IMR-90 (cell line): ENCODE measurements around the gene TTBK2. TPM values are rescaled to one million over a fixed set of nuclear protein-coding genes. Genes with fewer than 3 reads are reported as not detected.

ENCODE experiments used
- ATAC-seq: fragments of 200-7000 bp; cut with Tn5 transposase; 2 replicates; pipeline ENCODE4 v1.9.1; 2020; ENCODE audit warnings: low read depth, mild to moderate bottlenecking, moderate library complexity
- BruUV-seq: library from RNA; stranded (reverse); fragments of 400-500 nt; replicated peaks from 2 replicates; lab custom pipeline; 2021; lab: Mats Ljungman, UMichigan
- CTCF ChIA-PET: fragments of 300-600 bp; formaldehyde crosslinking; extraction: SDS; loops from one replicate; lab custom pipeline; 2021; ENCODE audit warnings: antibody characterized with exemption; lab: Yijun Ruan, JAX
- POLR2A ChIA-PET: fragments of 300-600 bp; sonication (Branson Sonifier 250); formaldehyde crosslinking; loops from one replicate; lab custom pipeline; 2022; ENCODE audit warnings: antibody characterized with exemption; ENCODE audit not compliant: unreplicated experiment; lab: Charles Lee
- DNase-seq: peaks from one replicate; pipeline ENCODE4 v3.0.0; 2013
- H2AFZ ChIP-seq: replicated peaks from 2 replicates; pipeline ENCODE3; 2013; ENCODE audit warnings: low read length, mild to moderate bottlenecking; ENCODE audit not compliant: poor library complexity
- H2AK5ac ChIP-seq: 2 replicates; pipeline ENCODE4 v1.6.1; 2013; ENCODE audit warnings: low read depth, low read length, inconsistent platforms
- H2AK9ac ChIP-seq: replicated peaks from 2 replicates; pipeline ENCODE3; 2013; ENCODE audit warnings: mild to moderate bottlenecking, low read depth, low read length, moderate library complexity; ENCODE audit not compliant: poor library complexity
- H2BK120ac ChIP-seq: 2 replicates; pipeline ENCODE4 v1.6.1; 2013; ENCODE audit warnings: low read depth, low read length, inconsistent platforms
- H2BK15ac ChIP-seq: 3 replicates; pipeline ENCODE4 v1.6.1; 2013; ENCODE audit warnings: low read depth, low read length, inconsistent platforms
- H2BK20ac ChIP-seq: 2 replicates; pipeline ENCODE4 v1.6.1; 2013; ENCODE audit warnings: low read depth, mild to moderate bottlenecking, inconsistent platforms, low read length, moderate library complexity
- H2BK5ac ChIP-seq: 2 replicates; pipeline ENCODE4 v1.6.1; 2013; ENCODE audit warnings: mild to moderate bottlenecking, low read depth, low read length, inconsistent platforms; ENCODE audit not compliant: poor library complexity, severe bottlenecking
- H3K14ac ChIP-seq: replicated peaks from 2 replicates; pipeline ENCODE4 v1.6.1; 2013; ENCODE audit warnings: low read depth, low read length, inconsistent platforms
- H3K18ac ChIP-seq: 2 replicates; pipeline ENCODE4 v1.6.1; 2013; ENCODE audit warnings: low read depth, low read length, control low read depth
- H3K23ac ChIP-seq: 2 replicates; pipeline ENCODE4 v1.6.1; 2013; ENCODE audit warnings: low read depth, low read length, inconsistent platforms
- H3K27ac ChIP-seq: 2 replicates; pipeline ENCODE4 v1.5.1; 2013; ENCODE audit warnings: mild to moderate bottlenecking, control low read depth, low read length; ENCODE audit not compliant: insufficient read depth
- H3K27me3 ChIP-seq: 2 replicates; pipeline ENCODE4 v1.6.1; 2013; ENCODE audit warnings: low read length; ENCODE audit not compliant: control insufficient read depth, insufficient read depth
- H3K36me3 ChIP-seq: 2 replicates; pipeline ENCODE4 v1.6.1; 2013; ENCODE audit warnings: low read length, mixed read lengths; ENCODE audit not compliant: control insufficient read depth, insufficient read depth
- H3K4ac ChIP-seq: 2 replicates; pipeline ENCODE4 v1.6.1; 2013; ENCODE audit warnings: low read depth, low read length, inconsistent platforms
- H3K4me1 ChIP-seq: 2 replicates; pipeline ENCODE4 v1.6.1; 2013; ENCODE audit warnings: low read length, mixed read lengths; ENCODE audit not compliant: control insufficient read depth, insufficient read depth
- H3K4me2 ChIP-seq: 2 replicates; pipeline ENCODE4 v1.6.1; 2013; ENCODE audit warnings: low read depth, mild to moderate bottlenecking, control low read depth, low read length, moderate library complexity
- H3K4me3 ChIP-seq: 2 replicates; pipeline ENCODE4 v1.5.1; 2013; ENCODE audit warnings: low read depth, mild to moderate bottlenecking, control low read depth, low read length, moderate library complexity; ENCODE audit not compliant: insufficient read depth
- H3K56ac ChIP-seq: 2 replicates; pipeline ENCODE4 v1.6.1; 2013; ENCODE audit warnings: low read length, inconsistent platforms; ENCODE audit not compliant: insufficient read depth; ENCODE audit errors: extremely low read depth
- H3K79me1 ChIP-seq, 2 experiments: 2 replicates each; pipeline ENCODE4 v1.6.1; 2013; ENCODE audit warnings: low read length in 2 of 2, inconsistent platforms in 1 of 2, low read depth in 1 of 2
- H3K9ac ChIP-seq: 2 replicates; pipeline ENCODE4 v1.6.1; 2013; ENCODE audit warnings: low read depth, low read length, control low read depth
- H3K9me1 ChIP-seq: 2 replicates; pipeline ENCODE4 v1.6.1; 2013; ENCODE audit warnings: low read length, inconsistent platforms; ENCODE audit not compliant: insufficient read depth
- H3K9me3 ChIP-seq: 2 replicates; pipeline ENCODE4 v1.6.1; 2013; ENCODE audit warnings: low read length; ENCODE audit not compliant: control insufficient read depth, insufficient read depth
- H4K20me1 ChIP-seq: 2 replicates; pipeline ENCODE4 v1.6.1; 2013; ENCODE audit warnings: low read length, inconsistent platforms; ENCODE audit not compliant: insufficient read depth
- H4K5ac ChIP-seq: 2 replicates; pipeline ENCODE4 v1.6.1; 2013; ENCODE audit warnings: mild to moderate bottlenecking, low read depth, low read length, control low read depth
- H4K8ac ChIP-seq, 2 experiments: 2 replicates each; pipeline ENCODE4 v1.6.1; 2013; ENCODE audit warnings: low read depth in 2 of 2, low read length in 2 of 2, control low read depth in 1 of 2, inconsistent platforms in 1 of 2
- H4K91ac ChIP-seq: 2 replicates; pipeline ENCODE4 v1.6.1; 2013; ENCODE audit warnings: low read depth, low read length, inconsistent platforms; ENCODE audit not compliant: insufficient read depth
- CEBPB ChIP-seq: IDR thresholded peaks from 2 replicates; pipeline ENCODE4 v1.6.1; 2012; ENCODE audit warnings: low read depth, low read length, improper control_type of control experiment
- CTCF ChIP-seq: conservative IDR thresholded peaks from 2 replicates; pipeline ENCODE4 v1.5.1; 2012; ENCODE audit warnings: mild to moderate bottlenecking, low read depth, low read length, improper control_type of control experiment
- ELK1 ChIP-seq: fragments of 150-350 bp; IDR thresholded peaks from 2 replicates; pipeline ENCODE4 v1.6.1; 2016; ENCODE audit warnings: low read depth, mild to moderate bottlenecking, low read length, moderate library complexity, borderline replicate concordance
- MAZ ChIP-seq: IDR thresholded peaks from 2 replicates; pipeline ENCODE4 v1.6.1; 2012; ENCODE audit warnings: low read depth, mild to moderate bottlenecking, low read length, improper control_type of control experiment, moderate library complexity, borderline replicate concordance
- POLR2A ChIP-seq: IDR thresholded peaks from 2 replicates; pipeline ENCODE4 v1.6.1; 2012; ENCODE audit warnings: mild to moderate bottlenecking, low read depth, low read length
- RAD21 ChIP-seq: IDR thresholded peaks from 2 replicates; pipeline ENCODE4 v1.6.1; 2012; ENCODE audit warnings: low read length, improper control_type of control experiment
- RCOR1 ChIP-seq: IDR thresholded peaks from 2 replicates; pipeline ENCODE4 v1.6.1; 2012; ENCODE audit warnings: mild to moderate bottlenecking, low read length, improper control_type of control experiment; ENCODE audit not compliant: insufficient replicate concordance
- WGBS, 2 experiments: methylation state at CpG; one replicate each; pipeline versions ENCODE4 v1.1.5 to v1.1.7; 2013; ENCODE audit warnings: missing lambda C conversion rate in 2 of 2; ENCODE audit not compliant: insufficient read length in 1 of 2; ENCODE audit errors: extremely low coverage in 2 of 2; 5-methylcytosine and 5-hydroxymethylcytosine counted together
- dilution Hi-C: fragments of 300-500 bp; cut with HindIII; formaldehyde crosslinking; loops from one replicate; pipeline ENCODE4 v1.14.3; 2018; ENCODE audit warnings: low sequenced_read_pairs; ENCODE audit not compliant: unreplicated experiment
- in situ Hi-C: fragments of 300-500 bp; cut with MboI; formaldehyde crosslinking; loops from 3 replicates; pipeline ENCODE4 v1.14.3; 2019; ENCODE audit warnings: low sequenced_read_pairs, inconsistent platforms, mixed read lengths
- intact Hi-C: fragments of 100-400 bp; cut with micrococcal nuclease; formaldehyde crosslinking; loops from 2 replicates; pipeline ENCODE4 v1.10.0; 2022
- polyA plus RNA-seq, 3 experiments: library from polyadenylated mRNA; depleted of rRNA; stranded (reverse); fragments of >200 nt; gene quantifications; 2 replicates each; pipeline ENCODE4 v1.2.3, GENCODE V29; 2012; ENCODE audit warnings: low replicate concordance in 1 of 3
- total RNA-seq: library from RNA; depleted of rRNA; stranded (reverse); fragments of >200 nt; gene quantifications from 2 replicates; pipeline ENCODE4 v1.2.3, GENCODE V29; 2012

The TTBK2 gene
- total and polyA plus RNA-seq, 2 of the 4 experiments (the other 2 are of a cell fraction), result 2.4 to 3.2 TPM

- Histone ChIP-seq H3K79me1 (no peaks in the 10 kb centered on the region; a peak in 2 of 4 replicates), H2AFZ (no peak overlapping the region), H2AK9ac (no peak overlapping the region), H3K9ac (no peak overlapping the region), H3K56ac (no peak overlapping the region), H3K27ac (no peak overlapping the region), H3K9me3 (no peaks in the 10 kb centered on the region), H4K8ac (no peak overlapping the region), H3K4ac (no peak overlapping the region), H3K18ac (no peak overlapping the region), H3K4me2 (no peak overlapping the region), H4K20me1 (no peaks in the 10 kb centered on the region), H3K9me1 (no peaks in the 10 kb centered on the region), H3K23ac (no peak overlapping the region), H4K5ac (no peak overlapping the region), H2AK5ac (0 out of 2 replicates have a peak overlapping the region, but pooled peaks have one; percentile 17), H2BK20ac (no peak overlapping the region), H3K14ac (no peak overlapping the region), H4K91ac (no peak overlapping the region), H3K4me1 (peaks cover 2% of the 10 kb centered on the region; the same call in 1 of the 2 replicates), H2BK120ac (no peak overlapping the region), H3K4me3 (no peak overlapping the region), H2BK5ac (no peak overlapping the region), H3K36me3 (peaks cover 8% of the 10 kb centered on the region), H3K27me3 (no peaks in the 10 kb centered on the region), H2BK15ac (no peak overlapping the region)
- ATAC-seq, result no peak
- TF ChIP-seq RAD21 (peak; percentile 27; the same call in 1 of the 2 replicates), RCOR1 (no peak), POLR2A (no peak), MAZ (no peak), CEBPB (no peak), ELK1 (no peak), CTCF (0 out of 2 replicates have a peak, but pooled peaks have one; percentile 14)
- peak; percentile 1 for DNase-seq
- ChIA-PET POLR2A (no interaction called here), CTCF (interaction anchor here (0.6 kb wide), 1 partner anchor 237 kb away, joined by 3 read pairs; no protein-coding TSS in a partner anchor)
- dilution Hi-C loops, result no loop called here
- in situ Hi-C loops, result no loop called here
- no TSS peak for BruUV-seq
- intact Hi-C loops, result loop anchor here (5.0 kb wide), 1 partner anchor 125 kb away; the partner anchor contains the start of gene TTBK2
- no CpG with 5 or more reads among the region's 5 CpGs for WGBS, 2 experiments
These were observed 123.4 kb downstream of the TTBK2 start for GRCh38 chr15:42796955-42797782.
